ENCODE data around the gene CDC42BPA.
A peak's percentile ranks its signal among the peaks of the same experiment; 100 is the strongest.

CDC42BPA gene

GRCh38 chr1:227315629-227316346 is 2.5 kb downstream of the CDC42BPA start:
- no peak for TF ChIP-seq CTCF (conservative IDR thresholded peaks at IDR 0.05; ENCODE audit: low read length)
- peak; percentile 72 for DNase-seq (ENCODE audit: low read depth)
- peak overlapping the region; percentile 78 for H3K4me3 ChIP-seq (ENCODE audit: low read length)

DNA sequence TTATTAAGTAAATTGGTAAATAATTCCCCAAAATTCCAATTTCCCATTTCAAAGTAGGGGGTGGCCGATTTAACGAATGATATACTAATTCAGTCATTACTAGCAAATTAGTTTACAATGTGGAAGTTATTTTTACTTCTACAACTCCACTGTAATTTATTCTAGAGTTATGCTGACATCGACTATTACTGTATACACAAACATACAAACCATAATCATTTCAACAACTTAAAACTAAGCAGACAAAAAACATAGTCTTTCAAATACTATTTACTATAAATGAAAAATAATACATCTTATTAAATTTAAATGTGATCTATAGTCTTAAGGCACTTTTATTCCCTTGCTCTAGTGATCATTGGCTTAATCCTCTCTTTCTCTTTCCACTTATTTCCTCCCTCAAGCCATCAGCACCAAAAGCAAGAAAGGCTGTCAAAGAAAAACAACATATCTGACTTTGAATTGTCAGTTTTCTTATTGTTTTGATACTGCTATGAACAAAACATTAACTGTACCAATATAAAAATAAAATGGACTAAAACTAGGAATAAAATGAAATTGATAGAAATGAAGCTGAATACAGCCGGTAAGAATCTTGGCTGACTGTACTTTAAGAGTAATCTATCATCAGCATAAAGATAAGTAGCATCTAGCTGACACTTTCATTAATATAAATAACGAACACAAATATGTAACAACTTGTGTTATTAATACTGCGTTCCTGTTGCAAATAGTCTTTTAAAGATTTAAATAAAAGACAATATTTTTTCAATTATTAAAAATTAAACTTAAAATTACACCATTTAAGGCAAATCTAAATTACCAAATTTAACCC is 4.1 kb downstream of the CDC42BPA start:
- no peak for DNase-seq (ENCODE audit: low read depth)
- peak overlapping the region; percentile 78 for H3K4me3 ChIP-seq (ENCODE audit: low read length)
- no peak for TF ChIP-seq CTCF (conservative IDR thresholded peaks at IDR 0.05; ENCODE audit: low read length)

DNA sequence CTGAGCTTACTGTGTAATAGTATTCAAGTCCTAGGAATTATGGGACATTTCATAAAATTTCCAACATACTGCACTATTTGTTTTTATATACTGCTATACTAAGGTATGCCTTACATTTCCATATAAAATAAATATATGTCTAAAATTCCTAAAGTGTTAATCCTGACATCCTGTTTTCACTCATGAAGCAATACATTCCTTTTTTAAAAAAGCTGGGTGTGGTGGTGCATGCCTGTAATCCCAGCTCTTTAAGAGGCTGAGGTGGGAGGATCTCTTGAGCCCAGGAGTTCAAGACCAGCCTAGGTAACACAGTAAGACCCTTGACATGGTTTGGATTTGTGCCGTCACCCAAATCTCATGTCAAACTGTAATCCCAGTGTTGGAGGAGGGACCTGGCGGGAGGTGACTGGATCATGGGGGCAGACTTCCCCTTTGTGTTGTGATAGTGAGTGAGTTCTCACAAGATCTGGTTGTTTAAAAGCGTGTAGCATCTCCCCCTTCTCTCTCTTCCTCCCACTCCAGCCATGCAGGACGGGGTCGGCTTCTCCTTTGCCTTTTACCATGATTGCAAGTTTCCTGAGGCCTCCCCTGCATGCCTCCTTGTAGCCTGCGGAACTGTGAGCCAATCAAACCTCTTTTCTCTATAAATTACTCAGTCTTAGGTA is 5.8 kb downstream of the CDC42BPA start:
- no peak for DNase-seq (ENCODE audit: low read depth)
- no peak overlapping the region for H3K4me3 ChIP-seq (ENCODE audit: low read length)
- TF ChIP-seq CTCF (conservative IDR thresholded peaks at IDR 0.05; ENCODE audit: low read length): no peak

DNA sequence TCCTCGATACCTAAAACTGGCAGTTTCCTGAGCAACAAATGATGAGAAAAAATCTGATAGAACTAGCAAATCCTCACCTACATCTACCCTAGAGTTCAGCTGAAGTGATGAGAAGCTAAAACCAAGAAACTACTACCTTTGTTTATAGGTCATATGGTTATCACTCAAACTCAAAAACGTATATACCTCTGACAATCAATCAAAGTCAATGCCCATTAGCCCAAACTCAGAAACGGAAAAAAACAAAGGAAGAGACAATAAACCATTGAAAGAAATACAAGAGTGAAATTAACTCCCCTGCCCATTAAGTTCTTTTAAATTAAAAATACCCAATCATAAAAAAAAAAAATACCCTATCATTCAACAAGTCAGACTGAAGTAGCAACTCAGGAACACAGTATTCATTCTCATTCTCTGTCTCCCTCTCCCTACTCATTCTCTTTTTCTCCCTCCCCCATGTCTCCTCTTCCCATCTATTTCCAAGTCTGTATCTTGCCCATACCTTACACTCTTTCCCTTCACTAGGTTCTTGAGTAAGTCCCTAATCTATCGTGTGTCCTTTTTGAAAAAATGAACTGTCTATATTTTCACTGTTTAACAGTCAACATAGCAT is 6.8 kb downstream of the CDC42BPA start:
- H3K4me3 ChIP-seq (ENCODE audit: low read length): no peak overlapping the region
- no peak for DNase-seq (ENCODE audit: low read depth)
- no peak for TF ChIP-seq CTCF (conservative IDR thresholded peaks at IDR 0.05; ENCODE audit: low read length)

DNA sequence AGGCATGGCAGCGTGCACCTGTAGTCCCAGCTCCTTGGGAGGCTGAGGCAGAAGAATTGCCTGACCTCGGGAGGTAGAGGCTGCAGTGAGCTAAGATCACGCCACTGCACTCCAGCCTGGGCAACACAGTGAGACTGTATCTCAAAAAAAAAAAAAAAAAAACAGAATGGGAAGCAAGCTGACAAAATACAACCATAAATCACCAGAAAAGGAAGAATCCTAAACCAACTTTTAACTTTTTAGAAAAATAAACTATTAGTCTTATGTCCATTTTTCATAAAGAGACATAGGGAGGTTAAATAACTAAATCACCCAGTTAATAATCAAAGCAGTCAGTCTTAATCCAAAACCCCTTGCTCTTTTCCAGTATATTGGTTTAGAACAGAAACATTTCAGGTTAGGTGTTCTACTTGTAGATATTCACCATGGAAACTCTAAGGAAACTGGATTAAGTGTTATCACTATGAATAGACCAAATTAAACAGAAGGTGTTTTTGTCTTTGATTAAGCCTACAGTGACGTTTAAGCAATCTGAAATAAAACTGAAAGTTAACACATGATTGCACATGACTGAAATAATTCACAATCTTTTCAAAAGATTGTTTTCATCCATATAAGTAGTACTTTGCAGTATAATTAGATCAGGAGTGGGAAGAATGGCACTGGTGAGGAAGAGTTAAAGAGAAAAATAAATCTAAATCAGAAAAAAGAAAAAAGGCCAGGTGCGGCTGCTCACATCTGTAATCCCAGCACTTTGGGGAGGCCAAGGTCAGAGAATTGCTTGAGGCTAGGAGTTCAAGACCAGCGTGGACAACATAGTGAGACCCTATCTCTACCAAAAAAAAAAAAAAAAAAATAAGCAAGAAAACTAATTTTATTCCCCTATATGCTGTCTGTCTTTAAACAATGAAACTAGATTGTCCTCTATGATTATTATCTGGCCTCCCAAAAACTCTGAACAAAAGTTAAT is 9.6 kb downstream of the CDC42BPA start:
- no peak for TF ChIP-seq CTCF (conservative IDR thresholded peaks at IDR 0.05; ENCODE audit: low read length)
- no peak overlapping the region for H3K4me3 ChIP-seq (ENCODE audit: low read length)
- DNase-seq (ENCODE audit: low read depth): no peak

DNA sequence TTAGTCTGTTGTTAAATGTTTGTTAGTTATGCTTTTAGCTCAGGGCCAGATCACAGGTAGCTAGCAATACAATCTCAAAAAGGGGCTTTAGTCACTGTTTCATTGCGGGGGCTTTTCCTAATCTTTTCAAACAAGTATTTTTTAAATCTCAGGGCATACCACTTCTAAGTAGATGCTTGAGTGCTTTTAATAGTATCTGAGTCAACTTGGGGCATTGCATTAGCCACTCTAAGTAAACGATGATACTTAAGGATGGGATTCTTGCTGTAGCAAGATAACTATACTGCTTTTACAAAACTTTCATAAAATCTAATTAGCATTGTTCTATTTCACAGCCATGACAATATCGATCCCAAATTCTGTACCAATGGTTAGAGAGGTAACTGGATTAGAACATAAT is 11.6 kb downstream of the CDC42BPA start:
- no peak for TF ChIP-seq CTCF (conservative IDR thresholded peaks at IDR 0.05; ENCODE audit: low read length)
- no peak for DNase-seq (ENCODE audit: low read depth)

More for the DNA sequence above, 11.6 kb downstream of the CDC42BPA start:
- H3K4me3 ChIP-seq (ENCODE audit: low read length): no peak overlapping the region

Data from AG10803 (cell line).